ENCODE measurements around the gene SEMA3E.
"Not testable (repeated sequence)": the region's sequence is repeated elsewhere in the genome, so short reads cannot be mapped to it uniquely, and the experiment has no call there.

Gene SEMA3E

GRCh38 chr7:83484826-83485225 lies 164.1 kb downstream of the SEMA3E start:
- DNase-seq, result no peak

GRCh38 chr7:83484266-83484665 lies 164.7 kb downstream of the SEMA3E start:
- DNase-seq, result no peak

GRCh38 chr7:83478616-83479015 lies 170.3 kb downstream of the SEMA3E start:
- DNase-seq, result no peak

GRCh38 chr7:83476511-83477050 lies 172.4 kb downstream of the SEMA3E start:
- no peak for DNase-seq

GRCh38 chr7:83475420-83475819 lies 173.5 kb downstream of the SEMA3E start:
- DNase-seq, result no peak

GRCh38 chr7:83472376-83472775 lies 176.6 kb downstream of the SEMA3E start:
- no peak for DNase-seq

GRCh38 chr7:83469491-83469890 lies 179.4 kb downstream of the SEMA3E start:
- no peak for DNase-seq

- DNase-seq, result peak; percentile 61
These were observed 179.9 kb downstream of the SEMA3E start for GRCh38 chr7:83469076-83469475.

- DNase-seq, result peak; percentile 99
These were observed 180.6 kb downstream of the SEMA3E start for GRCh38 chr7:83468251-83468739.

- DNase-seq, result no peak
These were observed 181.4 kb downstream of the SEMA3E start for GRCh38 chr7:83467493-83467892.

- DNase-seq, result peak; percentile 10
These were observed 182.0 kb downstream of the SEMA3E start for GRCh38 chr7:83466956-83467355.

GRCh38 chr7:83466187-83466923 lies 182.6 kb downstream of the SEMA3E start:
- DNase-seq, result no peak

GRCh38 chr7:83465643-83466042 lies 183.3 kb downstream of the SEMA3E start:
- no peak for DNase-seq

- not testable (repeated sequence) for DNase-seq
These were observed 187.1 kb downstream of the SEMA3E start for GRCh38 chr7:83461820-83462219.

- not testable (repeated sequence) for DNase-seq
These were observed 188.8 kb downstream of the SEMA3E start for GRCh38 chr7:83459930-83460653.

GRCh38 chr7:83459101-83459929 lies 189.6 kb downstream of the SEMA3E start:
- not testable (repeated sequence) for DNase-seq

- peak; percentile 44 for DNase-seq
These were observed 191.7 kb downstream of the SEMA3E start for GRCh38 chr7:83457022-83457892.

GRCh38 chr7:83456413-83456812 lies 192.5 kb downstream of the SEMA3E start:
- DNase-seq, result no peak

- DNase-seq, result no peak
These were observed 193.3 kb downstream of the SEMA3E start for GRCh38 chr7:83455612-83456011.

GRCh38 chr7:83452256-83452655 lies 196.7 kb downstream of the SEMA3E start:
- no peak for DNase-seq

- DNase-seq, result no peak
These were observed 197.4 kb downstream of the SEMA3E start for GRCh38 chr7:83451501-83452045.
